Hepatocyte (in vitro differentiated cells): ENCODE results near the gene TMEM184B.

Source experiments
- EZH2 ChIP-seq: fragments of 200-600 bp; sonication (generic); IDR thresholded peaks from 2 replicates; pipeline ENCODE4 v1.6.1; 2016; ENCODE audit warnings: antibody characterized with exemption, mild to moderate bottlenecking, borderline replicate concordance
- EZH2phosphoT487 ChIP-seq: fragments of 200-600 bp; sonication (generic); IDR thresholded peaks from one replicate; pipeline ENCODE4 v1.6.1; 2018; ENCODE audit warnings: antibody characterized with exemption, mild to moderate bottlenecking, low read depth, moderate library complexity; ENCODE audit not compliant: unreplicated experiment, severe bottlenecking
- TF ChIP-seq, protein P1 (sequence below): fragments of 200-600 bp; sonication (generic); IDR thresholded peaks from 2 replicates; pipeline ENCODE4 v1.5.1; 2016; ENCODE audit warnings: antibody characterized with exemption, mild to moderate bottlenecking; ENCODE audit not compliant: poor library complexity

DNA sequence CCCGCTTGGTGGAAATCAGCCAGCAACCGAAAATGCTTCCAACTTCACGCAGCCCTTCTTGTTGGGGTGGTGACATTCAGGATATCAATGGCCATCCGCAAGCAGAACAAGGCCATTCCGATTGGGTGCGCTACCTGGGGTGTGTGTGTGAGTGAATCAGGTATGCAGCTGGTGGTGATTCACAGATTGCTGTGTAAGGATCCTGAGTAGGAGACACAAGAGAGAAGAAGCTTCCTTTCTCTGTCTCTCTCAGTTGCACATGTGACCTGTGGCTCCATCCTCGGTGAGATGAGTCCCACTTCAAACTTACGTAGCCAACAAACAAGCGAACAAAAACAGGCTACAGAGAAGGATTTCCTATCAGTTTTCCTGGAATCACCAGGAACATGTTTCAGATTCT is 9.6 kb upstream of the TMEM184B start:
- TF ChIP-seq, protein P1, sequence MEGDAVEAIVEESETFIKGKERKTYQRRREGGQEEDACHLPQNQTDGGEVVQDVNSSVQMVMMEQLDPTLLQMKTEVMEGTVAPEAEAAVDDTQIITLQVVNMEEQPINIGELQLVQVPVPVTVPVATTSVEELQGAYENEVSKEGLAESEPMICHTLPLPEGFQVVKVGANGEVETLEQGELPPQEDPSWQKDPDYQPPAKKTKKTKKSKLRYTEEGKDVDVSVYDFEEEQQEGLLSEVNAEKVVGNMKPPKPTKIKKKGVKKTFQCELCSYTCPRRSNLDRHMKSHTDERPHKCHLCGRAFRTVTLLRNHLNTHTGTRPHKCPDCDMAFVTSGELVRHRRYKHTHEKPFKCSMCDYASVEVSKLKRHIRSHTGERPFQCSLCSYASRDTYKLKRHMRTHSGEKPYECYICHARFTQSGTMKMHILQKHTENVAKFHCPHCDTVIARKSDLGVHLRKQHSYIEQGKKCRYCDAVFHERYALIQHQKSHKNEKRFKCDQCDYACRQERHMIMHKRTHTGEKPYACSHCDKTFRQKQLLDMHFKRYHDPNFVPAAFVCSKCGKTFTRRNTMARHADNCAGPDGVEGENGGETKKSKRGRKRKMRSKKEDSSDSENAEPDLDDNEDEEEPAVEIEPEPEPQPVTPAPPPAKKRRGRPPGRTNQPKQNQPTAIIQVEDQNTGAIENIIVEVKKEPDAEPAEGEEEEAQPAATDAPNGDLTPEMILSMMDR, result no peak
- TF ChIP-seq EZH2phosphoT487 (no peak), EZH2 (no peak)
